ENCODE measurements around the gene VARS1. TPM values are rescaled to one million over a fixed set of nuclear protein-coding genes. Genes with fewer than 3 reads are reported as not detected.

The VARS1 gene
- total RNA-seq (2014; rRNA removed; shearing (Covaris generic)) (137 and 153 TPM in 2 replicates), polyA plus RNA-seq (2016; fragmentation: Nextera tagmentation; extraction: Ambion mirVana) (66.0 and 71.2 TPM in 2 replicates)
- long read RNA-seq, full-length matches to known transcripts = 4 of 20 reads
- long read RNA-seq, partial matches to known transcripts = 10 of 20 reads
- long read RNA-seq, other reads (novel, unspliced or antisense) = 6 of 20 reads

- Histone ChIP-seq H3K27me3 (ENCODE audit: insufficient read depth) (no peaks in the 10 kb centered on the region), H3K79me2 (replicated peaks; ENCODE audit: insufficient read depth) (peaks cover 22% of the 10 kb centered on the region), H3K36me3 (ENCODE audit: insufficient read depth) (peaks cover 11% of the 10 kb centered on the region), H3K4me3 (peak within 1 kb of the TSS; percentile 99), H4K20me1 (replicated peaks; ENCODE audit: insufficient read depth) (0 out of 2 replicates have a peak, but pooled peaks cover 3% of the 10 kb centered on the region), H3F3A (replicated peaks; ENCODE audit: low read depth) (peaks cover 35% of the 10 kb centered on the region), H3K4me2 (peak within 1 kb of the TSS; percentile 98), H3K9me2 (ENCODE audit: insufficient read depth) (no peaks in the 10 kb centered on the region), H2AFZ (peak within 1 kb of the TSS; percentile 91), H3K27ac (ENCODE audit: low read depth) (peak within 1 kb of the TSS; percentile 78), H3K4me1 (ENCODE audit: insufficient read depth) (no peaks in the 10 kb centered on the region; the same call in 1 of the 2 replicates)
- Mint-ChIP-seq H3K4me1 (peaks cover 9% of the 10 kb centered on the region), H3K9me3 (no peaks in the 10 kb centered on the region), H3K27ac (peak within 1 kb of the TSS; percentile 97), H3K27me3 (ENCODE audit: insufficient read depth, low read depth, poor library complexity) (peaks cover 13% of the 10 kb centered on the region), H3K36me3 (ENCODE audit: low read depth) (peaks cover 43% of the 10 kb centered on the region), H3K4me3 (peak within 1 kb of the TSS; percentile 95)
- TF ChIP-seq ETS1 (IDR thresholded peaks at IDR 0.05) (peak; percentile 27; the same call in 1 of the 2 replicates), CTCF (conservative IDR thresholded peaks at IDR 0.05; ENCODE audit: low read depth in 2 of 2) (peak; percentile 39 to 97; a peak in 3 of 4 replicates), POLR2AphosphoS5 (IDR thresholded peaks at IDR 0.05; ENCODE audit: low read depth) (peak; percentile 38), CREB1 (CRISPR knock-in tag; IDR thresholded peaks at IDR 0.05; ENCODE audit: low read depth) (no peak)
- TF ChIP-seq, protein P1, sequence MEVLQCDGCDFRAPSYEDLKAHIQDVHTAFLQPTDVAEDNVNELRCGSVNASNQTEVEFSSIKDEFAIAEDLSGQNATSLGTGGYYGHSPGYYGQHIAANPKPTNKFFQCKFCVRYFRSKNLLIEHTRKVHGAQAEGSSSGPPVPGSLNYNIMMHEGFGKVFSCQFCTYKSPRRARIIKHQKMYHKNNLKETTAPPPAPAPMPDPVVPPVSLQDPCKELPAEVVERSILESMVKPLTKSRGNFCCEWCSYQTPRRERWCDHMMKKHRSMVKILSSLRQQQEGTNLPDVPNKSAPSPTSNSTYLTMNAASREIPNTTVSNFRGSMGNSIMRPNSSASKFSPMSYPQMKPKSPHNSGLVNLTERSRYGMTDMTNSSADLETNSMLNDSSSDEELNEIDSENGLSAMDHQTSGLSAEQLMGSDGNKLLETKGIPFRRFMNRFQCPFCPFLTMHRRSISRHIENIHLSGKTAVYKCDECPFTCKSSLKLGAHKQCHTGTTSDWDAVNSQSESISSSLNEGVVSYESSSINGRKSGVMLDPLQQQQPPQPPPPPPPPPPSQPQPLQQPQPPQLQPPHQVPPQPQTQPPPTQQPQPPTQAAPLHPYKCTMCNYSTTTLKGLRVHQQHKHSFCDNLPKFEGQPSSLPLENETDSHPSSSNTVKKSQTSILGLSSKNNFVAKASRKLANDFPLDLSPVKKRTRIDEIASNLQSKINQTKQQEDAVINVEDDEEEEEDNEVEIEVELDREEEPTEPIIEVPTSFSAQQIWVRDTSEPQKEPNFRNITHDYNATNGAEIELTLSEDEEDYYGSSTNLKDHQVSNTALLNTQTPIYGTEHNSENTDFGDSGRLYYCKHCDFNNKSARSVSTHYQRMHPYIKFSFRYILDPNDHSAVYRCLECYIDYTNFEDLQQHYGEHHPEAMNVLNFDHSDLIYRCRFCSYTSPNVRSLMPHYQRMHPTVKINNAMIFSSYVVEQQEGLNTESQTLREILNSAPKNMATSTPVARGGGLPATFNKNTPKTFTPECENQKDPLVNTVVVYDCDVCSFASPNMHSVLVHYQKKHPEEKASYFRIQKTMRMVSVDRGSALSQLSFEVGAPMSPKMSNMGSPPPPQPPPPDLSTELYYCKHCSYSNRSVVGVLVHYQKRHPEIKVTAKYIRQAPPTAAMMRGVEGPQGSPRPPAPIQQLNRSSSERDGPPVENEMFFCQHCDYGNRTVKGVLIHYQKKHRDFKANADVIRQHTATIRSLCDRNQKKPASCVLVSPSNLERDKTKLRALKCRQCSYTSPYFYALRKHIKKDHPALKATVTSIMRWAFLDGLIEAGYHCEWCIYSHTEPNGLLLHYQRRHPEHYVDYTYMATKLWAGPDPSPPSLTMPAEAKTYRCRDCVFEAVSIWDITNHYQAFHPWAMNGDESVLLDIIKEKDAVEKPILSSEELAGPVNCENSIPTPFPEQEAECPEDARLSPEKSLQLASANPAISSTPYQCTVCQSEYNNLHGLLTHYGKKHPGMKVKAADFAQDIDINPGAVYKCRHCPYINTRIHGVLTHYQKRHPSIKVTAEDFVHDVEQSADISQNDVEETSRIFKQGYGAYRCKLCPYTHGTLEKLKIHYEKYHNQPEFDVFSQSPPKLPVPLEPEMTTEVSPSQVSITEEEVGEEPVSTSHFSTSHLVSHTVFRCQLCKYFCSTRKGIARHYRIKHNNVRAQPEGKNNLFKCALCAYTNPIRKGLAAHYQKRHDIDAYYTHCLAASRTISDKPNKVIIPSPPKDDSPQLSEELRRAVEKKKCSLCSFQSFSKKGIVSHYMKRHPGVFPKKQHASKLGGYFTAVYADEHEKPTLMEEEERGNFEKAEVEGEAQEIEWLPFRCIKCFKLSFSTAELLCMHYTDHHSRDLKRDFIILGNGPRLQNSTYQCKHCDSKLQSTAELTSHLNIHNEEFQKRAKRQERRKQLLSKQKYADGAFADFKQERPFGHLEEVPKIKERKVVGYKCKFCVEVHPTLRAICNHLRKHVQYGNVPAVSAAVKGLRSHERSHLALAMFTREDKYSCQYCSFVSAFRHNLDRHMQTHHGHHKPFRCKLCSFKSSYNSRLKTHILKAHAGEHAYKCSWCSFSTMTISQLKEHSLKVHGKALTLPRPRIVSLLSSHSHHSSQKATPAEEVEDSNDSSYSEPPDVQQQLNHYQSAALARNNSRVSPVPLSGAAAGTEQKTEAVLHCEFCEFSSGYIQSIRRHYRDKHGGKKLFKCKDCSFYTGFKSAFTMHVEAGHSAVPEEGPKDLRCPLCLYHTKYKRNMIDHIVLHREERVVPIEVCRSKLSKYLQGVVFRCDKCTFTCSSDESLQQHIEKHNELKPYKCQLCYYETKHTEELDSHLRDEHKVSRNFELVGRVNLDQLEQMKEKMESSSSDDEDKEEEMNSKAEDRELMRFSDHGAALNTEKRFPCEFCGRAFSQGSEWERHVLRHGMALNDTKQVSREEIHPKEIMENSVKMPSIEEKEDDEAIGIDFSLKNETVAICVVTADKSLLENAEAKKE (CRISPR knock-in tag; IDR thresholded peaks at IDR 0.05) = no peak
- peak; percentile 97 for DNase-seq (ENCODE audit: low spot score)
- peak; percentile 78 for ATAC-seq
Measured at GRCh38 chr6:31795616-31796298, at the start of gene VARS1. Gene VARS1 (minus strand): TSS chr6:31795752. CDS start chr6:31795217, 535 bp downstream.

Data from GM23338 (cell line).